Measurements from ENCODE around the gene OPRD1. TPM values are rescaled to one million over a fixed set of nuclear protein-coding genes. Genes with fewer than 3 reads are reported as not detected.

Gene OPRD1
- total RNA-seq, 2 experiments from 2014 or later: not detected

GRCh38 chr1:28891256-28891655 is 79.3 kb downstream of the OPRD1 start:
- POLR2A ChIA-PET: interaction anchor here (0.9 kb wide), 1 partner anchor 8 kb away, joined by 3 read pairs; no protein-coding TSS in a partner anchor
- CTCF ChIA-PET: interaction anchor here (1.6 to 2.2 kb wide), 3 partner anchors 14 to 311 kb away, joined by 3 to 10 read pairs (median 8); no protein-coding TSS in a partner anchor

- ChIA-PET POLR2A (interaction anchor here (0.6 kb wide), 1 partner anchor 203 kb away, joined by 5 read pairs; no protein-coding TSS in a partner anchor), CTCF (interaction anchor here (0.9 to 1.5 kb wide), 2 partner anchors 17 to 140 kb away, joined by 3 to 4 read pairs; no protein-coding TSS in a partner anchor)
Observed at GRCh38 chr1:28893403-28894102, 81.6 kb downstream of the OPRD1 start.

DNA sequence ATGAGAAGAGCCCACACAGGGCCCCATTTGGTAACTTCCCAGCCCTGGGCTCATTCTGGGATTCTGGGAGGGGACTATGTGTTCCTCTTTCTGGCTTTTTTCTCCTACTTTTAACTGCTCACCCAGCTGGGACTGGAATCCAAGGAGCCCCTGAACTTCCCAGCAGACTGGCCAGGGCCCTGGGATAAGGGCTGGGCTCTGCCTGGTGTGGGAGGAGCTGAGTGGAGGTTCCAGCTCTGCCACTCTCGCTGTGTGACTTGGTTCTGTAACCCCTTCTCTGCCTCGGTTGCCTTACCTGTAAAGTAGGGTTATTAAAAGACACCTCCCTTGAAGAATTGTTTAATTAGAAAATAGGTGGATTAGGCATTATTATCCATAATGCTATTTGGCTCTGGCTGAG is 82.8 kb downstream of the OPRD1 start:
- ChIA-PET CTCF (interaction anchor here (0.6 kb wide), 2 partner anchors 37 to 213 kb away, joined by 3 to 4 read pairs; no protein-coding TSS in a partner anchor), POLR2A (no interaction called here)

GRCh38 chr1:28895896-28896608 is 84.1 kb downstream of the OPRD1 start:
- CTCF ChIA-PET: interaction anchor here (1.3 kb wide), 1 partner anchor 138 kb away, joined by 4 read pairs; no protein-coding TSS in a partner anchor
- POLR2A ChIA-PET: no interaction called here

- POLR2A ChIA-PET: no interaction called here
- CTCF ChIA-PET: interaction anchor here (1.3 kb wide), 1 partner anchor 137 kb away, joined by 4 read pairs; no protein-coding TSS in a partner anchor
Observed at GRCh38 chr1:28896609-28896986, 84.6 kb downstream of the OPRD1 start.

DNA sequence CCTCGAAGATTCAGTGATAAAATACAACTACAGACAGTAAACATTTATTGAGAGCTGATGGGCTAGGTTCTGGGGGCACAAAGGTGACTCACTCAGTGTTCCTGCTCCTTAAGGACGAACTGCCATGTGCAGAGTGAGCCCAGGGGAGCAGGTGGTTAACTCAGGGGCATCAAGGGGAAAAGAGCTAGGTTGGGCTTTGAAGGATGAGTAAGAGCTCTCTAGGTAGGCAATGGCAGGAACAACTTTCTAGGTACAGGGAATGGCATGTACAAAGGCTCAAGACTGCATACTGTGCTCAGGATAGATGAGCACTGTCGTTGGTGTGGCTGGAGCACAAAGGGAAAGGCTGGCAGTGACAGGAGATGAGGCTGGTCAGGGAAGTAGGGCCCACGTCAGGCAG is 85.8 kb downstream of the OPRD1 start:
- CTCF ChIA-PET: interaction anchor here (1.3 kb wide), 1 partner anchor 136 kb away, joined by 4 read pairs; no protein-coding TSS in a partner anchor
- POLR2A ChIA-PET: interaction anchor here (1.7 kb wide), 1 partner anchor 16 kb away, joined by 4 read pairs; the partner anchor contains the start of gene EPB41

DNA sequence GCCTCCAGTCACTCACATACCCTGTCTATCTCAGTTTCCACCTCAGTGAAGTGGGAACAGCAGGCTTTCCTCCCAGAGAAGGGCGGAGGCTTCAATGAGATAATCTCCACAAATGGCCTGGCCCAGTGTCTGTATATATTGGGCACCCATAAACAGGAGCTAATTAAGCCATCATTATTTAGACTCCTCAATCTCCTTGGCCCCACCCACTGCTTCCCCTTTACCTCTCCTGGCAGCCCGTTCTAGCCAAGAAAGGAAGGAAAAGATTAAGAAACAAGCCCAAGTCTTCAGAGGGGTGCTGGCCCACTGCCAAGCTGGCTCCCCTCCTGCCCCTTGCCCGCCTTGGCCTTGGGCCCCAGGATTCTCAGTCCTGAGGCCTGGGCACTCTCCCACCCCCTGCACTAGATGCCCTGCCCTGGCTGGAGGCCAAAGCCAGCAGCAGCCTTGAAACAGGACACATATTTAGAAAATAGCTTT is 86.5 kb downstream of the OPRD1 start:
- CTCF ChIA-PET: interaction anchor here (1.3 kb wide), 1 partner anchor 136 kb away, joined by 4 read pairs; no protein-coding TSS in a partner anchor
- POLR2A ChIA-PET: interaction anchor here (1.7 kb wide), 1 partner anchor 15 kb away, joined by 4 read pairs; the partner anchor contains the start of gene EPB41

- ChIA-PET CTCF (interaction anchor here (0.6 to 1.3 kb wide), 3 partner anchors 17 to 135 kb away, joined by 3 to 4 read pairs (median 3); no protein-coding TSS in a partner anchor), POLR2A (interaction anchor here (0.7 to 1.7 kb wide), 2 partner anchors 8 to 15 kb away, joined by 3 to 4 read pairs; partner anchors contain the start of gene EPB41)
Observed at GRCh38 chr1:28899267-28899666, 87.3 kb downstream of the OPRD1 start.

GRCh38 chr1:28900562-28900961 is 88.6 kb downstream of the OPRD1 start:
- ChIA-PET POLR2A (no interaction called here), CTCF (interaction anchor here (0.8 to 1.0 kb wide), 2 partner anchors 16 to 134 kb away, joined by 4 read pairs; no protein-coding TSS in a partner anchor)

GRCh38 chr1:28902738-28903137 is 90.8 kb downstream of the OPRD1 start:
- CTCF ChIA-PET: interaction anchor here (0.9 to 1.4 kb wide), 3 partner anchors 13 to 26 kb away, joined by 3 to 4 read pairs (median 3); no protein-coding TSS in a partner anchor
- POLR2A ChIA-PET: no interaction called here

DNA sequence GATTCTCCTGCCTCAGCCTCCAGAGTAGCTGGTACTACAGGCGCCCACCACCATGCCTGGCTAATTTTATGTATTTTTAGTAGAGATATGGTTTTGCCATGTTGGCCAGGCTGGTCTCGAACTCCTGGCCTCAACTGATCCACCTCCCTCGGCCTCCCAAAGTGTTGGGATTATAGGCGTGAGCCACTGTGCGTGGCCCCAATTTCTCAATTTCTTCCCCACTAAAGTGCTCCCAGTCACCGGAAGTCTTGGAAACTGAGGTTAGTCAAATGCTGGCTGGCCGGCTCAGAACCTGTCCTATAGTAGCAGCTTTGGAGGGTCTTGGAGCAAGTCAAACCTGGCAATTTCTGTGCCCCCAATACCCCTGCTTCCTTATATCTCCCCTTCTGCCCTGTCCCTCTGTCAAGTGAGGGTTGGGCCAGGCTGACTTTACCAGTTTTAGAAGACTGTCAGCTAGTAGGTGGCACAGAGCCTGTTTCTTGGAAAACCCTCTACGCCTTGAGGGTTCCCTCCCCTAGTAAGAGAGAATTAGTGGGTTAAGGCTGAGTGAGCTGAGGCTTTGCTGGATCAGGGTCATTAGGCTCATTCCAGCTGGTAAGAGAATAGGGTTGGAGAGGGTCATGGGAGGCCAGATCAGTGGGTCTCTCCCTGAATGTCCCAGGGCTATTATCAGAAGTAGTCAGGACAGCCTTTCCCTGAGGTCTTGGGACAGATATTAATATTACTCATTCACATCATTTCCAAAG is 94.1 kb downstream of the OPRD1 start:
- CTCF ChIA-PET: no interaction called here

GRCh38 chr1:28909198-28909597 is 97.2 kb downstream of the OPRD1 start:
- ChIA-PET CTCF (interaction anchor here (0.7 kb wide), 3 partner anchors 32 to 110 kb away, joined by 3 read pairs; no protein-coding TSS in a partner anchor), POLR2A (no interaction called here)

More for the DNA sequence above, 94.1 kb downstream of the OPRD1 start:
- POLR2A ChIA-PET: interaction anchor here (0.7 kb wide), 1 partner anchor 11 kb away, joined by 6 read pairs; no protein-coding TSS in a partner anchor

DNA sequence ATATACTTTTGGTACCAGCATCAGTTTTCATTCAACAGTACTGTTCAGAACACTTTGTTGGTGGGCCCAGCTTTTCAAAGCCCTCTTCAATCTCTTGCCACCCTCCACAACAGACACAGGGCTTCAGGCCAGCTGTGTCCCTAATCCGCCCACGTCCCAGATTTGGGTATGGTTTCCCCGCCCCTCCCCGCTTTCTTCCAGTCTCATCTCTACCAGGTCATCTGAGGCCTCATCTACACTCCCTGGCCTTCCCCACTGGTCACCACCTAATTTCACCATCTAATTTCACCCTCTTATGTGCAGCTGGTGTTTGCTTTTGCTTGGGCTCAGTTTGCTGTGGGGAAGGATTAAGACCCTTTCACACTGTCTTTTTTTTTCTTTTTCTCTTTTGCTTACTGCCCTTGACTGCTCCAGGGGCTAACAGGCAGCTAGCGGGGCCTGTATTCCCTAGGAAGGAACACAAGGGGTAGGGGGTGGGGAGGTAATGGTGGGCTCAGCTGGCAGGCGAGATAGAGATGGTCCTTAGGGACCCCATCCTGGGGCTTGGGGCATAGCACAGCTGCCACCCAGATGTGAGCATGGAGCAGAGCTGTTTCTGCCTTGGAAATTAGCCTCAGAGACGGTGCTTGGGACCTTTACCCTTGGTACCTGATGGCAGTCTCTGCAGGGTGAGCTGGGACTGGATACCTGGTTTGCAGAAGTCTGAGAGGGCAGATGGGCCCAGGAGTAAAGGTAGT is 98.6 kb downstream of the OPRD1 start:
- ChIA-PET POLR2A (interaction anchor here (0.6 kb wide), 1 partner anchor 49 kb away, joined by 6 read pairs; no protein-coding TSS in a partner anchor), CTCF (interaction anchor here (0.9 to 1.8 kb wide), 2 partner anchors 87 to 131 kb away, joined by 3 to 5 read pairs; no protein-coding TSS in a partner anchor)

GRCh38 chr1:28913786-28914227 is 101.8 kb downstream of the OPRD1 start:
- CTCF ChIA-PET: interaction anchor here (1.0 to 1.1 kb wide), 2 partner anchors 37 to 87 kb away, joined by 3 read pairs; no protein-coding TSS in a partner anchor
- POLR2A ChIA-PET: interaction anchor here (0.5 to 1.6 kb wide), 5 partner anchors 15 to 268 kb away, joined by 4 to 8 read pairs (median 5); partner anchors contain the start of gene SRSF4

- CTCF ChIA-PET: interaction anchor here (1.0 to 1.4 kb wide), 3 partner anchors 13 to 86 kb away, joined by 3 to 4 read pairs (median 3); no protein-coding TSS in a partner anchor
- POLR2A ChIA-PET: interaction anchor here (0.5 to 1.6 kb wide), 6 partner anchors 16 to 267 kb away, joined by 4 to 8 read pairs (median 5); partner anchors contain the start of gene SRSF4
Observed at GRCh38 chr1:28914228-28915030, 102.5 kb downstream of the OPRD1 start, which contains the start of gene EPB41. Gene EPB41, plus strand, starts transcription at chr1:28914569. Its CDS starts 72,869 bp downstream, at chr1:28987438.

Measured in activated CD8-positive, alpha-beta memory T cell treated with anti-CD3 and anti-CD28 coated beads for 36 hours (primary cell).